Motor neuron (in vitro differentiated cells): ENCODE results near the gene ATF7. TPM values are rescaled to one million over a fixed set of nuclear protein-coding genes. Genes with fewer than 3 reads are reported as not detected.
"Not testable (repeated sequence)": the region's sequence is repeated elsewhere in the genome, so short reads cannot be mapped to it uniquely, and the experiment has no call there.

Experiments
- ATAC-seq, 8 experiments: fragments of 200-7000 bp; cut with Tn5 transposase; replicated peaks in 6 of 8; 2 replicates each; pipeline ENCODE4 v1.8.0; 2021; ENCODE audit warnings: mild to moderate bottlenecking in 8 of 8, moderate library complexity in 8 of 8
- H3K27ac ChIP-seq, 2 donors: fragments of 250-450 bp; sonication (Bioruptor Pico); 2 replicates each; pipeline ENCODE4 v1.9.0; 2021; ENCODE audit warnings: antibody characterized with exemption in 2 of 2, mild to moderate bottlenecking in 2 of 2, moderate library complexity in 1 of 2
- H3K4me1 ChIP-seq, 2 donors: fragments of 250-450 bp; sonication (Bioruptor Pico); replicated peaks in 1 of 2; 2 replicates each; pipeline ENCODE4 v1.6.1; 2021; ENCODE audit warnings: antibody characterized with exemption in 2 of 2, mild to moderate bottlenecking in 2 of 2, moderate library complexity in 1 of 2
- H3K4me3 ChIP-seq, 5 donors: fragments of 250-450 bp; sonication (Bioruptor Pico); 2 replicates each; pipeline ENCODE4 v1.9.0; 2021; ENCODE audit warnings: antibody characterized with exemption in 5 of 5, mild to moderate bottlenecking in 5 of 5, moderate library complexity in 4 of 5
- WGBS, 10 experiments: fragments of 450-650 bp; shearing (Covaris generic); methylation state at CpG; one replicate each; pipeline ENCODE4 v1.0.0; 2022; 5-methylcytosine and 5-hydroxymethylcytosine counted together
- in situ Hi-C, 9 experiments: fragments of 400-800 bp; cut with MboI; loops; one replicate each; pipeline ENCODE4 v1.15.0; 2021; ENCODE audit warnings: low sequenced_read_pairs in 9 of 9, low pct_unique_long_range_greater_than_20kb in 2 of 9; ENCODE audit not compliant: unreplicated experiment in 9 of 9
- total RNA-seq, 8 experiments: library from RNA; unstranded; fragments of 300-600 nt; gene quantifications; 2 replicates each; pipeline versions ENCODE4 v1.2.3 to v1.2.4, GENCODE V29; 2022

Gene ATF7
- total RNA-seq, 8 experiments from 2014 or later, result 7.9 to 37.7 (median 12.5) TPM

GRCh38 chr12:53652366-53652765 is 26.2 kb upstream of the ATF7 start:
- WGBS, 10 experiments, result 45 to 100% (median 74%) methylated on average over 1 of the region's 1 CpG; no CpG with 5 or more reads in 2 of the 10 experiments
- H3K4me3 ChIP-seq, result no peak overlapping the region
- in situ Hi-C loops, result loop anchor here in 2 of 9 experiments (25.0 kb wide), 1 partner anchor 115 kb away; no protein-coding TSS in a partner anchor
- no peak overlapping the region for H3K27ac ChIP-seq
- ATAC-seq, result no peak
- H3K4me1 ChIP-seq, result no peaks in the 10 kb centered on the region

- H3K4me3 ChIP-seq, result no peak overlapping the region
- 0 to 100% (median 54%) methylated on average over 1 of the region's 1 CpG; no CpG with 5 or more reads in 2 of the 10 experiments for WGBS, 10 experiments
- in situ Hi-C loops, result loop anchor here in 2 of 9 experiments (25.0 kb wide), 1 partner anchor 114 kb away; no protein-coding TSS in a partner anchor
- ATAC-seq, result no peak
- no peak overlapping the region for H3K27ac ChIP-seq
- H3K4me1 ChIP-seq, result no peaks in the 10 kb centered on the region
Measured at GRCh38 chr12:53651737-53652136, 25.6 kb upstream of the ATF7 start.

- in situ Hi-C loops, H3K4me3 ChIP-seq, H3K4me1 ChIP-seq, H3K27ac ChIP-seq, ATAC-seq: not testable (repeated sequence)
- 60% methylated on average over 1 of the region's 4 CpGs; no CpG with 5 or more reads in 9 of the 10 experiments for WGBS, 10 experiments
Measured at GRCh38 chr12:53646300-53646699, 20.1 kb upstream of the ATF7 start.

DNA sequence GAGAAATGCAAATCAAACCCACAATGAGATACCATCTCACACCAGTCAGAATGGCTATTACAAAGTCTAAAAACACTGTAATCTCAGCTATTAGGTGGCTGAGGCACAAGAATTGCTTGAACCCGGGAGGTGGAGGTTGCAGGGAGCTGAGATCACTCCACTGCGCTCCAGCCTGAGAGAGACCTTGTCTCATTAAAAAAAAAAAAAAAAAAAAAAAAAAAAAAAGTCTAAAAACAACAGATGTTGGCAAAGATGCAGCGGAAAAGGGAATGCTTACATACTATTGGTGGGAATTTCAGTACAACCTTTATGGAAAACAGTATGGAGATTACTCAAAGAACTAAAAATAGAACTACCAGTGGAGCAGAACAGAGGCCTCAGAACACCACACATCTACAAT is 19.0 kb upstream of the ATF7 start:
- in situ Hi-C loops, result no loop called here
- Histone ChIP-seq H3K27ac (no peak overlapping the region), H3K4me1 (no peaks in the 10 kb centered on the region), H3K4me3 (no peak overlapping the region)
- 21 to 100% (median 78%) methylated on average over 1 to 3 of the region's 3 CpGs for WGBS, 10 experiments
- peak in 3 of 8 experiments; percentile 80 to 100 (median 100) for ATAC-seq

DNA sequence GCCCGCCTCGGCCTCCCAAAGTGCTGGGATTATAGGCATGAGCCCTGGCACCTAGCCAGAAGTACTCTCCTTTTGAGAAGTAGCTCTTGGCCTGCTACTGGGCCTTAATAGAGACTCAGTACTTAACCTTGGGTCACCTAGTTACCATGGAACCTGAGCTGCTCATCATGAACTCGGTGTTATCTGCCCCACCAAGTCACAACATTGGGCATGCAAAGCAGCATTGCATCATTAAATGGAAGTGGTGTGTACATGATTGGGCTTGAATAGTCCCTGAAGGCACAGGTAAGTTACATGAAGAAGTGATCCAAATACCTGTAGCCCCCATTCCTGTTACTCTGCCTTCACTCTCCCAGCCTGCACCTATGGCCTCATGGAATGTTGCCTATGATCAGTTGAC is 18.0 kb upstream of the ATF7 start:
- WGBS, 10 experiments, result 27 to 100% (median 95%) methylated on average over 1 to 2 of the region's 3 CpGs; no CpG with 5 or more reads in 4 of the 10 experiments
- ATAC-seq, result no peak
- in situ Hi-C loops, result no loop called here
- H3K4me3 ChIP-seq, result no peak overlapping the region
- no peaks in the 10 kb centered on the region for H3K4me1 ChIP-seq
- H3K27ac ChIP-seq, result no peak overlapping the region

DNA sequence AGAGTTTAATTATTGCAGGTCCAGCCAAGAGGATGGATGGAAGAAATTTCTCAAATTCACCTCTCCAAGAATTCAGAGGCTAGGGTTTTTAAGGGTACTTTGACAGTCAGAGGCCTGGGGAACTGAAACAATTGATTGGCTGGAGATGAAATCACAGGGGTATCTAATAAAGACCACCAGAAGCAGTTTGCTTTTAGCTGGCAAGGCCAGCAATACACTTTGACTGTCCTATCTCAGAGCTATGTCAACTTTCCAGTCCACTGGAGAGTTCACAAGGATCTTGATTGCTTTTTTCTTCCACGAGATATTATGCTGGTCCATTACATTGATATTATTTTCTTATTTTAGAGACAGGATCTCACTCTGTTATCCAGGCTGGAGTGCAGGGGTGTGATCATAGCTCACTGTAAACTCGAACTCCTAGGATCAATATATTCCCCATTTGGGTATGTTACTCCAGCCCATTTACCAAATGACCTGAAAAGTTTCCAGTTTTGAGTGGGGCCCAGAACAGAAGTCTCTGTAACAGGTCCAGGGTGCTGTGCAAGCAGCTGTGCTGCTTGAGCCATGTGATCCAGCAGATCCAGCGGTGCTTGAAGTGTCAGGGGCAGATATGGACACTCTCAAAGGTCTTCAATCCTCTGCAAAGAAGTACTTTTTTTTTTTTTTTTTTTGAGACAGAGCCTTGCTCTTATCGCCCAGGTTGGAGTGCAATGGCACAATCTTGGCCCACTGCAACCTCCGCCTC is 17.2 kb upstream of the ATF7 start:
- in situ Hi-C loops, result no loop called here
- WGBS, 10 experiments, result 9 to 100% (median 55%) methylated on average over 1 to 4 of the region's 5 CpGs
- H3K27ac ChIP-seq, result no peak overlapping the region
- no peaks in the 10 kb centered on the region for H3K4me1 ChIP-seq
- ATAC-seq, result no peak
- no peak overlapping the region for H3K4me3 ChIP-seq

DNA sequence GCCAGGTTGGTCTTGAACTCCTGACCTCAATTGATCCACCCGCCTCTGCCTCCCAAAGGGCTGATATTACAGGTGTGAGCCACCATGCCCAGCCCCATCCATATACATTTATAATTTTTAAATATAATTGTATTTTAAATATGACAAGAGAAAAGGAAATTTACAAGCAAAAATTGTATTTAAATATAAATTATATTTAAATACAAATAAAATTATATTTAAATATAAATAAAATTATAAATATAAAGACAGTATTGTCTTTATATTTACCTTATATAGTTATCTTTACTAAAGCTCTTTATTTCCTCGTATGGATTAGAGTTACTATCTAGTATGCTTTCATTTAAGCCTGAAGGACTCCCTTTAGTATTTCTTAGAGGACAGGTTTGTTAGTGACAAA is 11.9 kb upstream of the ATF7 start:
- in situ Hi-C loops, result no loop called here
- WGBS, 10 experiments, result 0 to 100% (median 77%) methylated on average over 1 to 2 of the region's 2 CpGs
- Histone ChIP-seq H3K4me3 (no peak overlapping the region), H3K4me1 (no peaks in the 10 kb centered on the region), H3K27ac (no peak overlapping the region)
- no peak for ATAC-seq

- 14 to 70% (median 55%) methylated on average over 1 to 2 of the region's 2 CpGs for WGBS, 10 experiments
- Histone ChIP-seq H3K27ac (no peak overlapping the region), H3K4me1 (no peaks in the 10 kb centered on the region), H3K4me3 (no peak overlapping the region)
- in situ Hi-C loops, result no loop called here
- ATAC-seq, result no peak
Measured at GRCh38 chr12:53636641-53637040, 10.5 kb upstream of the ATF7 start.

- ATAC-seq, in situ Hi-C loops, H3K4me1 ChIP-seq, H3K4me3 ChIP-seq, H3K27ac ChIP-seq: not testable (repeated sequence)
Measured at GRCh38 chr12:53635708-53636107, 9.5 kb upstream of the ATF7 start.

GRCh38 chr12:53631721-53632120 is 5.5 kb upstream of the ATF7 start:
- no peak overlapping the region for H3K27ac ChIP-seq
- no peak for ATAC-seq
- no CpG with 5 or more reads among the region's 1 CpG for WGBS, 10 experiments
- peaks cover 7 to 8% of the 10 kb centered on the region in 2 donors for H3K4me1 ChIP-seq
- in situ Hi-C loops, result no loop called here
- H3K4me3 ChIP-seq, result no peak overlapping the region

- no peak overlapping the region for H3K27ac ChIP-seq
- 77 to 100% (median 93%) methylated on average over 1 to 11 of the region's 11 CpGs for WGBS, 10 experiments
- peaks cover 22 to 25% of the 10 kb centered on the region in 2 donors for H3K4me1 ChIP-seq
- no peak overlapping the region for H3K4me3 ChIP-seq
- in situ Hi-C loops, result no loop called here
- no peak for ATAC-seq
Measured at GRCh38 chr12:53627919-53628318, 1.7 kb upstream of the ATF7 start.

GRCh38 chr12:53626702-53627169 is 554 bp upstream of the ATF7 start:
- Histone ChIP-seq H3K4me3 (peak overlapping the region; percentile 65 to 89 (median 76)), H3K4me1 (peaks cover 22 to 25% of the 10 kb centered on the region in 2 donors), H3K27ac (peak overlapping the region; percentile 96 to 99)
- in situ Hi-C loops, result no loop called here
- 13 to 73% (median 35%) methylated on average over 3 to 6 of the region's 6 CpGs for WGBS, 10 experiments
- no peak for ATAC-seq

- H3K4me3 ChIP-seq, result peak overlapping the region; percentile 65 to 89 (median 76)
- ATAC-seq, result no peak
- H3K27ac ChIP-seq, result no peak overlapping the region
- in situ Hi-C loops, result no loop called here
- WGBS, 10 experiments, result 0 to 100% (median 20%) methylated on average over 1 to 5 of the region's 5 CpGs; no CpG with 5 or more reads in 1 of the 10 experiments
- peaks cover 22 to 25% of the 10 kb centered on the region in 2 donors for H3K4me1 ChIP-seq
Measured at GRCh38 chr12:53625373-53625945, 723 bp downstream of the ATF7 start.
